Measurements from ENCODE around the gene RRAS. TPM values are rescaled to one million over a fixed set of nuclear protein-coding genes. Genes with fewer than 3 reads are reported as not detected.

Gene RRAS
- total RNA-seq, 2 donors from 2014 or later: 60.9 to 83.5 TPM

DNA sequence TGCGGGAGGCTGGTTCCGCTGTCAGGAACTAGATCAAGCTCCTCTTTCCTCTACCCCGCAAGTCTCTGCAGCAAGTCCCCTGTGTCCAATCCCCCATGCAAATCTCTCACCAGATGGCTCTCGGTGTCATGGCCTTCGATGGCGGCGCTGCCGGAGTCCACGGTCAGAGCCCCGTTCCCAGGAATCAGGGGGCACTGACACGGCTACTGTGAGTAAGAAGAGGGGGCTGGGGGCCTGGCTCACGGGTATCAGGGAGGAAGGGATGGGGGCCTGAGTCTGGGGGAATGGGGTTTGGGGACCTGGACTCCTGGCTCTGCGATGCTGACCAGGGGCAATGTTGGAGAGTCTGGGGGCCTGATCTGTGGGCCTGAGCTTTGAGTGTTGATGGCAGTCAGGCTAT, 6.1 kb upstream of the RRAS start:
- Histone ChIP-seq H3K4me1 (peaks cover 0 to 38% of the 10 kb centered on the region in 2 donors), H3K4me3 (no peak overlapping the region), H3K27ac (no peak overlapping the region), H3K27me3 (no peaks in the 10 kb centered on the region), H3K36me3 (peaks cover 39% of the 10 kb centered on the region), H3K9me3 (no peaks in the 10 kb centered on the region)
- TF ChIP-seq, protein P1, sequence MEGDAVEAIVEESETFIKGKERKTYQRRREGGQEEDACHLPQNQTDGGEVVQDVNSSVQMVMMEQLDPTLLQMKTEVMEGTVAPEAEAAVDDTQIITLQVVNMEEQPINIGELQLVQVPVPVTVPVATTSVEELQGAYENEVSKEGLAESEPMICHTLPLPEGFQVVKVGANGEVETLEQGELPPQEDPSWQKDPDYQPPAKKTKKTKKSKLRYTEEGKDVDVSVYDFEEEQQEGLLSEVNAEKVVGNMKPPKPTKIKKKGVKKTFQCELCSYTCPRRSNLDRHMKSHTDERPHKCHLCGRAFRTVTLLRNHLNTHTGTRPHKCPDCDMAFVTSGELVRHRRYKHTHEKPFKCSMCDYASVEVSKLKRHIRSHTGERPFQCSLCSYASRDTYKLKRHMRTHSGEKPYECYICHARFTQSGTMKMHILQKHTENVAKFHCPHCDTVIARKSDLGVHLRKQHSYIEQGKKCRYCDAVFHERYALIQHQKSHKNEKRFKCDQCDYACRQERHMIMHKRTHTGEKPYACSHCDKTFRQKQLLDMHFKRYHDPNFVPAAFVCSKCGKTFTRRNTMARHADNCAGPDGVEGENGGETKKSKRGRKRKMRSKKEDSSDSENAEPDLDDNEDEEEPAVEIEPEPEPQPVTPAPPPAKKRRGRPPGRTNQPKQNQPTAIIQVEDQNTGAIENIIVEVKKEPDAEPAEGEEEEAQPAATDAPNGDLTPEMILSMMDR (IDR thresholded peaks at IDR 0.05): no peak
- DNase-seq (ENCODE audit: low spot score): no peak

DNA sequence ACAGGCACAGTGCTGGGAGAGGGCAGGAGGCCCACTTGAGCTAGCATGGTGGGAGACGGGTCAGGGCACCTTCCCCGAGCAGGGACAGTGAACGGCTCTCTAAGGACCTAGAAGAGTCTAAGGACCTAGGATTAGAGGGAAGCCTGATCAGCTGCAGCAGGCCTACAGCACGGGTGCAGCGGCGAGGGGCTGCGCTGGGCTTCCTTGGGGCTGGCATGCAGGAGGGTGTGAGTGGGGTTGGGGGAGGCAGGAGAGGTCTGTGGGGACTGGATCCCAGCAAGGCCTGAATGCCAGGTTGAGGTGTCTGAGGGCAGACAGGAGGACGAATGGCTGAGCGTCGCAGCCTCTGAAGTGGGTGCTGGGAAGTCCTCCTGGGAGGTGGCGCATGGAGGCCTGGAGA, 5.6 kb upstream of the RRAS start:
- TF ChIP-seq, protein P1 (IDR thresholded peaks at IDR 0.05): no peak
- H3K9me3 ChIP-seq: no peaks in the 10 kb centered on the region
- H3K27ac ChIP-seq: no peak overlapping the region
- H3K27me3 ChIP-seq: no peaks in the 10 kb centered on the region
- H3K36me3 ChIP-seq: peaks cover 37% of the 10 kb centered on the region
- no peak overlapping the region for H3K4me3 ChIP-seq
- DNase-seq (ENCODE audit: low spot score): no peak
- H3K4me1 ChIP-seq: peaks cover 0 to 41% of the 10 kb centered on the region in 2 donors

GRCh38 chr19:49643466-49643865, 3.5 kb upstream of the RRAS start:
- Histone ChIP-seq H3K27ac (no peak overlapping the region), H3K4me1 (peaks cover 0 to 53% of the 10 kb centered on the region in 2 donors), H3K36me3 (peaks cover 18% of the 10 kb centered on the region), H3K27me3 (no peaks in the 10 kb centered on the region), H3K9me3 (no peaks in the 10 kb centered on the region), H3K4me3 (no peak overlapping the region)
- TF ChIP-seq, protein P1 (IDR thresholded peaks at IDR 0.05): no peak
- no peak for DNase-seq (ENCODE audit: low spot score)

GRCh38 chr19:49642492-49643035, 2.6 kb upstream of the RRAS start:
- peaks cover 16% of the 10 kb centered on the region for H3K36me3 ChIP-seq
- no peak for DNase-seq (ENCODE audit: low spot score)
- peak overlapping the region; percentile 92 to 99 for H3K27ac ChIP-seq
- TF ChIP-seq, protein P1 (IDR thresholded peaks at IDR 0.05): no peak
- H3K27me3 ChIP-seq: no peaks in the 10 kb centered on the region
- H3K4me1 ChIP-seq: peaks cover 0 to 62% of the 10 kb centered on the region in 2 donors
- H3K9me3 ChIP-seq: no peaks in the 10 kb centered on the region
- H3K4me3 ChIP-seq: peak overlapping the region; percentile 96 to 97

DNA sequence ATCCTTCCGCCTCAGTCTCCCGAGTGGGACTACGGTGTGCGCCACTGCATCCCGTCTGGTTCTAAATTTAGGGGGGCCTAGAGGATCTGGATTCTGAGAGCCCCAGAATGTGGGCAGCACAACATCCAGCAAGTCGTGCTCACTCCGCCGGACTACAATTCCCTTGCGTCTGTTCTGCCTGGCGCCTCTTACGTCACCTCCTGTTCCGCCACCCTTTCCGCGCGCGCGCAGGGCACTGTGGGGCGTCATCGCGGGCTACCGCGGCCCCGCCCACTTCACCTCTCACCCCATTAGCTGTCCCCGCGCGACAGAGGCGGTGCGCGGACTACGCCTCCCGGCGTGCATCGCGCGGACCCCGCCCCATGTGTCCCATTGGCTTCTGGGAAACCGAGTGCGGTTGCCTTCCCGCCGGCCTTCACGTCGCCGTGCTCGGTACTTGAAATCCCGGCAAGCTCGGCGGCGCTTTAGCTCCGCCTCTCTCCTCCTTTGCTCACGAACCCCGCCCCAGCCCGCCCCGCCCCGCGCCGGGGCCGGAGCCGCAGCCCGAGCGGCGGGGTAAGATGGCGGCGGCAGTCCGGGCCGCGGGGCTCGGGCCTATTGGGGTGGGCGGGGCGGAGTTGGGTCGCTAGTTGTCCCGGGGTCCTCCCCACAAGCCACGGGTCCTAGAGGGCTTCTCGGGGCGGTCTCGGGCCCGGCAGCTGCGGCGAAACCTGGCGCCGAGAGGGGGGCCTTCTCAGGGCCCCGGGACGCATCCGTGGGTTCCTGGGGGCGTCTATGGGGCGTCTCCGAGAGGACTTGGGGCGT, 1.9 kb upstream of the RRAS start, which contains the start of gene SCAF1:
Gene SCAF1 (plus strand): TSS at position 522 of the 804 bp plus-strand sequence. CDS start 2,818 bp downstream, outside the sequence.
- Histone ChIP-seq H3K27ac (peak within 1 kb of the TSS; percentile 99 to 100), H3K9me3 (no peaks in the 10 kb centered on the region), H3K36me3 (peaks cover 9% of the 10 kb centered on the region), H3K4me3 (peak within 1 kb of the TSS; percentile 96 to 97), H3K27me3 (no peaks in the 10 kb centered on the region), H3K4me1 (peaks cover 0 to 67% of the 10 kb centered on the region in 2 donors)
- peak; percentile 100 for DNase-seq (ENCODE audit: low spot score)
- TF ChIP-seq, protein P1 (IDR thresholded peaks at IDR 0.05): no peak
